ENCODE measurements around the gene PHYHIPL.

- no peak for TF ChIP-seq CTCF (IDR thresholded peaks at IDR 0.05; ENCODE audit: low read depth, low read length, missing input control)
- no peak for TF ChIP-seq TAF1 (conservative IDR thresholded peaks at IDR 0.05)
- TF ChIP-seq RAD21 (IDR thresholded peaks at IDR 0.05), result no peak
- TF ChIP-seq SP1 (IDR thresholded peaks at IDR 0.05), result no peak
- TF ChIP-seq MAX (IDR thresholded peaks at IDR 0.05), result no peak
- TF ChIP-seq GABPA (IDR thresholded peaks at IDR 0.05 in 1 of 2, conservative IDR thresholded peaks at IDR 0.05 in 1 of 2), result no peak
- TF ChIP-seq JUND (IDR thresholded peaks at IDR 0.05), result no peak
- no peak for TF ChIP-seq EGR1 (IDR thresholded peaks at IDR 0.05; ENCODE audit: low read depth in 2 of 2)
- no peak for TF ChIP-seq YY1 (IDR thresholded peaks at IDR 0.05)
- no peak for TF ChIP-seq REST (IDR thresholded peaks at IDR 0.05)
- TF ChIP-seq HNF4A (conservative IDR thresholded peaks at IDR 0.05), result no peak
- TF ChIP-seq RXRA (IDR thresholded peaks at IDR 0.05), result no peak
- TF ChIP-seq NR2F2 (IDR thresholded peaks at IDR 0.05), result no peak
These were observed 46.6 kb upstream of the PHYHIPL start for GRCh38 chr10:59129867-59130266.
